Mucosa of descending colon (tissue), 3 donors: ENCODE measurements around the gene GPN1. TPM values are rescaled to one million over a fixed set of nuclear protein-coding genes. Genes with fewer than 3 reads are reported as not detected.

ENCODE experiments used
- ATAC-seq: fragments of 200-7000 bp; cut with Tn5 transposase; one replicate; pipeline ENCODE4 v1.9.1; 2020; ENCODE audit warnings: mild to moderate bottlenecking, moderate library complexity
- DNase-seq, 3 donors: peaks; one replicate each; pipeline ENCODE4 v3.0.0-alpha.2; 2020
- H3K36me3 ChIP-seq: fragments of 200-600 bp; one replicate; pipeline ENCODE4 v1.8.0; 2021; ENCODE audit warnings: low read depth, mild to moderate bottlenecking
- H3K4me1 ChIP-seq: fragments of 200-600 bp; one replicate; pipeline ENCODE4 v1.8.0; 2021; ENCODE audit warnings: low read depth, mild to moderate bottlenecking
- H3K4me3 ChIP-seq: fragments of 200-600 bp; one replicate; pipeline ENCODE4 v1.8.0; 2021; ENCODE audit warnings: mild to moderate bottlenecking
- H3K9me3 ChIP-seq: fragments of 200-600 bp; one replicate; pipeline ENCODE4 v1.8.0; 2021; ENCODE audit warnings: mild to moderate bottlenecking
- CTCF ChIP-seq: fragments of 200-600 bp; IDR thresholded peaks from one replicate; pipeline ENCODE4 v1.8.0; 2022; ENCODE audit warnings: antibody characterized with exemption, mild to moderate bottlenecking
- intact Hi-C, 2 donors: fragments of 100-400 bp; cut with DNase I in 1 of 2; cut with micrococcal nuclease in 1 of 2; formaldehyde crosslinking; loops; one replicate each; pipeline versions ENCODE4 v1.11.0 to v1.11.1; 2022; cut with DNase I, micrococcal nuclease
- total RNA-seq, 3 donors: library from RNA; stranded (reverse); fragmentation: NEBNext Ultra II Directional in 2 of 3; extraction: Animal tissue kit (Norgen Biotek cat#: 25700) in 2 of 3; gene quantifications; one replicate each; pipeline versions ENCODE4 v1.2.1 to v1.2.4, GENCODE V29; 2021 to 2023
- donor health status: DM: no; HTN: no; CAD: no; lungs with moderate emphysema.
- donor health status: DM: no; HTN: no; CAD: no.
- donor health status: DM: no; HTN: yes; CAD: no.

Gene GPN1
- total RNA-seq, 3 donors from 2014 or later = 23.3 to 27.8 (median 25.2) TPM

- TF ChIP-seq CTCF = no peak
- no peak for DNase-seq
- intact Hi-C loops = no loop called here
- H3K9me3 ChIP-seq = no peaks in the 10 kb centered on the region
- no peaks in the 10 kb centered on the region for H3K4me1 ChIP-seq
- no peak overlapping the region for H3K4me3 ChIP-seq
- ATAC-seq = no peak
- no peaks in the 10 kb centered on the region for H3K36me3 ChIP-seq
Observed at GRCh38 chr2:27697660-27698059, 68.8 kb downstream of the GPN1 start.

Other genes starting within 250 kb of the GPN1 start
- gene ZNF513, start 248.3 kb upstream of the GPN1 start, total RNA-seq = 10 to 100 TPM; 22.6 to 32.0 (median 25.4) TPM
- 10 to 100 TPM; 53.4 to 64.1 (median 59.6) TPM for gene PPM1G, start 219.5 kb upstream of the GPN1 start, total RNA-seq
- gene NRBP1, start 200.4 kb upstream of the GPN1 start, total RNA-seq = 100 to 1,000 TPM in 1 of 3 donors, 10 to 100 TPM in 2; 68.4 to 104 (median 87.6) TPM
- 10 to 100 TPM; 43.9 to 93.4 (median 85.1) TPM for gene KRTCAP3, start 186.7 kb upstream of the GPN1 start, total RNA-seq
- gene IFT172, start 139.3 kb upstream of the GPN1 start, total RNA-seq = 10 to 100 TPM; 54.4 to 93.7 (median 62.4) TPM
- gene FNDC4, start 133.8 kb upstream of the GPN1 start, total RNA-seq = 1 to 10 TPM in 2 of 3 donors, under 1 TPM in 1; 0.64 to 3.1 (median 1.7) TPM
- under 1 TPM in 1 of 3 donors, not detected in 2; 0.29 TPM for gene GCKR, start 132.2 kb upstream of the GPN1 start, total RNA-seq
- gene ZNF512, start 46.0 kb upstream of the GPN1 start, total RNA-seq = 10 to 100 TPM; 14.4 to 37.8 (median 19.7) TPM
- 1 to 10 TPM; 1.9 to 4.0 (median 2.9) TPM for gene CCDC121, start within 50 bp of the GPN1 start, total RNA-seq
- 10 to 100 TPM; 19.5 to 30.3 (median 28.1) TPM for gene SUPT7L, start 34.6 kb downstream of the GPN1 start, total RNA-seq
- gene SLC4A1AP, start 34.8 kb downstream of the GPN1 start, total RNA-seq = 10 to 100 TPM; 14.8 to 15.8 (median 15.5) TPM
- gene MRPL33, start 142.7 kb downstream of the GPN1 start, total RNA-seq = 10 to 100 TPM; 43.4 to 88.2 (median 53.8) TPM